GM10248 (cell line): ENCODE results near the gene HOXC11.

Experiments
- CTCF ChIA-PET: fragments of 300-600 bp; sonication (Branson Sonifier 250); formaldehyde crosslinking; extraction: SDS; loops from one replicate; lab custom pipeline; 2021; ENCODE audit warnings: antibody characterized with exemption; lab: Yijun Ruan, JAX
- POLR2A ChIA-PET: fragments of 350-650 bp; sonication (Branson Sonifier 250); formaldehyde crosslinking; extraction: SDS; loops from one replicate; lab custom pipeline; 2020; ENCODE audit warnings: antibody characterized with exemption; lab: Yijun Ruan, JAX
- DNase-seq: peaks from one replicate; pipeline ENCODE4 v3.0.0; 2012; ENCODE audit errors: extremely low spot score
- CTCF ChIP-seq: IDR thresholded peaks from 2 replicates; pipeline ENCODE4 v1.5.1; 2012; ENCODE audit warnings: mild to moderate bottlenecking, low read depth; ENCODE audit errors: extremely low read depth, missing control alignments, control extremely low read depth

HOXC11 gene

GRCh38 chr12:53937596-53938325 is 35.2 kb upstream of the HOXC11 start:
- ChIA-PET CTCF (interaction anchor here (1.5 kb wide), 1 partner anchor 8 kb away, joined by 3 read pairs; no protein-coding TSS in a partner anchor), POLR2A (no interaction called here)
- no peak for DNase-seq
- TF ChIP-seq CTCF, result no peak

DNA sequence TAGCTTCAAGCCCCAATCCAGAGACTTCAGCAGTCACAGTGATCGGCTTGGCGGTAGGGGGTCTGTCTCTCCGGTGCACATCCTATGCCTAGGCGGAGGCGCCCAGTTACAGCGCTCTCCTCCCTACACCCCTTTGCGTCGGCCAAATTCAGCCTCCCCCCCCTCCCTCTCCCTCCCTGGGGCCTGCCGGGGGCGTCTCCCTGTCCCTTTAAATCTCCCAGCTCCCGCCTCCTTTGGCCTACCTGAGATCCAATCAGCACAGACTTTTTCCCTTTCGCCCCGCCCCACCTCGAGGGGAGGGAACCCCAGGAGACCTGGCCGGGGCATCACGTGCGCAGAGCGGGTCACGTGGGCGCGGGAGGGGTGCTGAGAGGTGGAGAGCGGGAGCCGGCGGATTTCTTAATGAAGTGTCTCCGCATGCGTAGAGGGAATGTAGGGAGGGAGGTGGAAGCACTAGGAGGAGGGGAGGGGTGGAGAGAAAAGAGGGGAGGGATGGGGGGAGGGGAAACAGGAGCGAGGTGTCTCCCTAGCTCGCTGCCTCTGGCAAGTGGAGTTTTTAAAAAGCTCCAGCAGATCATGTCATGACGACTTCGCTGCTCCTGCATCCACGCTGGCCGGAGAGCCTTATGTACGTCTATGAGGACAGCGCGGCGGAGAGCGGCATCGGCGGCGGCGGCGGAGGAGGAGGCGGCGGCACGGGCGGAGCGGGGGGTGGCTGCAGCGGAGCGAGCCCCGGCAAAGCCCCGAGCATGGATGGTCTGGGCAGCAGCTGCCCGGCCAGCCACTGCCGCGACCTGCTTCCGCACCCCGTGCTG is 34.4 kb upstream of the HOXC11 start, which contains the start of gene HOXC13:
TSS of gene HOXC13 (plus strand) at position 506 of the 815 bp plus-strand sequence. CDS start at position 582, 76 bp downstream.
- DNase-seq, result no peak
- TF ChIP-seq CTCF, result no peak
- CTCF ChIA-PET, result interaction anchor here (1.5 kb wide), 1 partner anchor 9 kb away, joined by 3 read pairs; no protein-coding TSS in a partner anchor
- POLR2A ChIA-PET, result no interaction called here

DNA sequence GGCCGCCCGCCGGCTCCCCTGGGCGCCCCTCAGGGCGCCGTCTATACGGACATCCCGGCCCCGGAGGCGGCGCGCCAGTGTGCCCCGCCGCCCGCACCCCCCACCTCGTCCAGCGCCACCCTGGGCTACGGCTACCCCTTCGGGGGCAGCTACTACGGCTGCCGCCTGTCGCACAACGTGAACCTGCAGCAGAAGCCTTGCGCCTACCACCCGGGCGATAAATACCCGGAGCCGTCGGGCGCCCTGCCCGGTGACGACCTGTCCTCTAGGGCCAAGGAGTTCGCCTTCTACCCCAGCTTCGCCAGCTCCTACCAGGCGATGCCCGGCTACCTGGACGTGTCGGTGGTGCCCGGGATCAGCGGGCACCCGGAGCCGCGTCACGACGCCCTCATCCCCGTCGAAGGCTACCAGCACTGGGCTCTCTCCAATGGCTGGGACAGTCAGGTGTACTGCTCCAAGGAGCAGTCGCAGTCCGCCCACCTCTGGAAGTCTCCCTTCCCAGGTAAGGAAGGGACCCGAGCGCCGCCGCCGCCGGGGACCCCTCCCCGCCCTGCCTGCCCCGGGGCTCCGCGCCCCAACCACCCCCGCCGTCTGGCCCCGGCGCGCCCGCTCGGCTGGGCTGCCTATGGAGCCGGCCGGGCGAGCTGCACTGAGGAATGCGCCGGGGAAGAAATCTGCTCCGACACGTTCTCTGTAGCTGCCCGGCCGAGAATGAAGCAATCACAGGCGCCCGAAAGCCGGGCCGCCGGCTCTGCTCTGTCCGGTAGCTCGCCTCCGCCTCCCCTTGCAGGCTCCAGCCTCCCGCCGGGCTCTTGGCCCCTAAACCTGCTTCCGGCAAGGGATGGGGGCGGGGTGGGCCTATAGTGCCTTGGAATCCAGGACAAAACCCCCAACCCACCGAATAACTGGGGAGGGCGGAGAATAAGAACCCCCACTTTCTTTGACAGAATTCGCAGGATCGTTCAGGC is 33.5 kb upstream of the HOXC11 start:
- TF ChIP-seq CTCF, result no peak
- CTCF ChIA-PET, result no interaction called here
- no peak for DNase-seq
- POLR2A ChIA-PET, result no interaction called here

- CTCF ChIA-PET, result interaction anchor here (1.2 kb wide), 1 partner anchor 65 kb away, joined by 3 read pairs; no protein-coding TSS in a partner anchor
- no peak for TF ChIP-seq CTCF
- POLR2A ChIA-PET, result no interaction called here
- no peak for DNase-seq
Observed at GRCh38 chr12:53940443-53941014, 32.4 kb upstream of the HOXC11 start.

DNA sequence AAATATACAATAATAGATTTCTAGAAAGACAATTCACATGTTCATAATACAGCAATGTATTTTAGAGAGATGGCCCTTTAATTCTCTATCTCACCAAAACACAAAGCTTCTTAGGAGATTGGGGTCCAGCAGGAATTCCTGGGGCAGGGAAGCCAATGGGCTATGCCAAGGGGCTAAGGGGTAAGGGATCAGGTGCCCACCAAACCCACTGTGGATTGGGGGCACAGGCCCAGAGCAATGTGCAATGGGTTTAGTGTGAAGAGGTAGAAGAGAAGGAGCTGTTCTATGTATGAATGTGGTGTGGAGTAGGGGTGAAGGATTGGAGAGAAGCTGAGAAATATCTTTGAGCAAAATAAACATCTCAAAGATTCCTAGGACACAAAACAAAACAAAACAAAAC is 31.7 kb upstream of the HOXC11 start:
- no peak for TF ChIP-seq CTCF
- DNase-seq, result no peak
- ChIA-PET POLR2A (no interaction called here), CTCF (interaction anchor here (1.2 to 1.5 kb wide), 2 partner anchors 18 to 65 kb away, joined by 3 read pairs; no protein-coding TSS in a partner anchor)
